ENCODE results near the gene EED. TPM values are rescaled to one million over a fixed set of nuclear protein-coding genes. Genes with fewer than 3 reads are reported as not detected.

EED gene
- total RNA-seq, 4 donors from 2014 or later = 15.7 to 26.4 (median 20.7) TPM

GRCh38 chr11:86241956-86242535 lies 2.5 kb upstream of the EED start:
- H3K4me1 ChIP-seq = peaks cover 0 to 10% (median 2%) of the 10 kb centered on the region in 4 donors
- H3K27ac ChIP-seq = no peak overlapping the region
- no peak for DNase-seq
- H3K27me3 ChIP-seq = no peaks in the 10 kb centered on the region
- H3K4me3 ChIP-seq = no peak overlapping the region
- no peak for TF ChIP-seq CTCF (IDR thresholded peaks at IDR 0.05)
- TF ChIP-seq POLR2A (IDR thresholded peaks at IDR 0.05) = no peak
- no peaks in the 10 kb centered on the region for H3K36me3 ChIP-seq
- H3K9me3 ChIP-seq = no peaks in the 10 kb centered on the region

GRCh38 chr11:86243396-86243795 lies 1.2 kb upstream of the EED start:
- no peaks in the 10 kb centered on the region for H3K9me3 ChIP-seq
- TF ChIP-seq POLR2A (IDR thresholded peaks at IDR 0.05) = no peak
- no peak for TF ChIP-seq CTCF (IDR thresholded peaks at IDR 0.05)
- H3K27ac ChIP-seq = peak overlapping the region in 2 of 4 donors; percentile 94 to 97
- H3K36me3 ChIP-seq = no peaks in the 10 kb centered on the region
- H3K4me3 ChIP-seq = no peak overlapping the region
- DNase-seq = no peak
- H3K27me3 ChIP-seq = no peaks in the 10 kb centered on the region
- H3K4me1 ChIP-seq = peaks cover 0 to 17% (median 2%) of the 10 kb centered on the region in 4 donors

GRCh38 chr11:86244063-86244521 lies 461 bp upstream of the EED start:
- Histone ChIP-seq H3K27ac (peak overlapping the region; percentile 94 to 98 (median 97)), H3K9me3 (no peaks in the 10 kb centered on the region), H3K4me1 (peaks cover 0 to 17% (median 2%) of the 10 kb centered on the region in 4 donors), H3K4me3 (peak overlapping the region; percentile 72 to 91 (median 77)), H3K27me3 (no peaks in the 10 kb centered on the region), H3K36me3 (no peaks in the 10 kb centered on the region)
- DNase-seq = peak; percentile 81 to 94 (median 87)
- TF ChIP-seq POLR2A (IDR thresholded peaks at IDR 0.05) (no peak), CTCF (IDR thresholded peaks at IDR 0.05) (no peak)

- Histone ChIP-seq H3K4me1 (peaks cover 0 to 23% (median 2%) of the 10 kb centered on the region in 4 donors), H3K9me3 (no peaks in the 10 kb centered on the region), H3K36me3 (no peaks in the 10 kb centered on the region), H3K27ac (peak overlapping the region; percentile 94 to 98 (median 97)), H3K27me3 (no peaks in the 10 kb centered on the region), H3K4me3 (peak overlapping the region; percentile 72 to 91 (median 77))
- TF ChIP-seq CTCF (IDR thresholded peaks at IDR 0.05) (no peak), POLR2A (IDR thresholded peaks at IDR 0.05) (no peak)
- peak in 1 of 3 donors; percentile 50 for DNase-seq
Observed at GRCh38 chr11:86245369-86246292, 1.1 kb downstream of the EED start.

GRCh38 chr11:86246293-86246675 lies 1.7 kb downstream of the EED start:
- Histone ChIP-seq H3K27ac (no peak overlapping the region), H3K4me3 (peak overlapping the region; percentile 72 to 91 (median 77))

More at GRCh38 chr11:86246293-86246675, 1.7 kb downstream of the EED start:
- Histone ChIP-seq H3K36me3 (no peaks in the 10 kb centered on the region), H3K4me1 (peaks cover 0 to 23% (median 2%) of the 10 kb centered on the region in 4 donors), H3K9me3 (no peaks in the 10 kb centered on the region), H3K27me3 (no peaks in the 10 kb centered on the region)
- no peak for DNase-seq
- TF ChIP-seq POLR2A (IDR thresholded peaks at IDR 0.05) (no peak), CTCF (IDR thresholded peaks at IDR 0.05) (no peak)

All from Peyer's patch (tissue), 4 donors.